ENCODE data around the gene NTM. TPM values are rescaled to one million over a fixed set of nuclear protein-coding genes. Genes with fewer than 3 reads are reported as not detected.
"Not testable (repeated sequence)": the region's sequence is repeated elsewhere in the genome, so short reads cannot be mapped to it uniquely, and the experiment has no call there.

Gene NTM
- polyA plus RNA-seq, 5 donors, result 14.0 to 30.1 (median 23.9) TPM

GRCh38 chr11:131666006-131666405 lies 295.6 kb downstream of the NTM start:
- DNase-seq, result no peak

- DNase-seq, result no peak
Observed at GRCh38 chr11:131666617-131667016, 296.2 kb downstream of the NTM start.

- DNase-seq, result no peak
Observed at GRCh38 chr11:131667566-131667965, 297.2 kb downstream of the NTM start.

- no peak for DNase-seq
Observed at GRCh38 chr11:131668500-131669400, 298.3 kb downstream of the NTM start.

GRCh38 chr11:131669401-131669780 lies 299.0 kb downstream of the NTM start:
- DNase-seq, result no peak

- no peak for DNase-seq
Observed at GRCh38 chr11:131670876-131671275, 300.5 kb downstream of the NTM start.

- DNase-seq, result no peak
Observed at GRCh38 chr11:131671320-131671719, 300.9 kb downstream of the NTM start.

- no peak for DNase-seq
Observed at GRCh38 chr11:131671734-131672133, 301.3 kb downstream of the NTM start.

- DNase-seq, result no peak
Observed at GRCh38 chr11:131672191-131672590, 301.8 kb downstream of the NTM start.

GRCh38 chr11:131674051-131674755 lies 303.8 kb downstream of the NTM start:
- peak; percentile 60 to 66 for DNase-seq

- DNase-seq, result peak; percentile 33 to 46
Observed at GRCh38 chr11:131675121-131675888, 304.9 kb downstream of the NTM start.

GRCh38 chr11:131677828-131678470 lies 307.5 kb downstream of the NTM start:
- no peak for DNase-seq

GRCh38 chr11:131678658-131679340 lies 308.4 kb downstream of the NTM start:
- DNase-seq, result no peak

GRCh38 chr11:131680448-131680847 lies 310.0 kb downstream of the NTM start:
- not testable (repeated sequence) for DNase-seq

- no peak for DNase-seq
Observed at GRCh38 chr11:131681920-131682319, 311.5 kb downstream of the NTM start.

GRCh38 chr11:131682373-131683015 lies 312.1 kb downstream of the NTM start:
- DNase-seq, result no peak

GRCh38 chr11:131683131-131683530 lies 312.7 kb downstream of the NTM start:
- DNase-seq, result no peak

GRCh38 chr11:131683666-131684065 lies 313.3 kb downstream of the NTM start:
- DNase-seq, result no peak

GRCh38 chr11:131684111-131685060 lies 314.0 kb downstream of the NTM start:
- DNase-seq, result no peak

Measured in right lung (tissue), 5 donors.